Loucy (cell line): ENCODE data around the gene DGCR2.

Source experiments
- H2AFZ ChIP-seq: fragments of 200-600 bp; sonication (generic); 2 replicates; pipeline ENCODE4 v1.6.0; 2016; ENCODE audit warnings: antibody characterized with exemption, mild to moderate bottlenecking, low read length, moderate library complexity
- H3F3A ChIP-seq: fragments of 200-600 bp; 2 replicates; pipeline ENCODE4 v1.6.0; 2016; ENCODE audit warnings: antibody characterized with exemption, low read depth, mild to moderate bottlenecking
- H3K27me3 ChIP-seq: fragments of 200-600 bp; sonication (generic); 2 replicates; pipeline ENCODE4 v1.6.1; 2014; ENCODE audit warnings: low read length, mild to moderate bottlenecking; ENCODE audit not compliant: insufficient read depth, poor library complexity, severe bottlenecking
- H3K36me3 ChIP-seq: fragments of 200-600 bp; sonication (generic); 2 replicates; pipeline ENCODE4 v1.6.1; 2016; ENCODE audit warnings: low read length; ENCODE audit not compliant: insufficient read depth
- H3K4me1 ChIP-seq: fragments of 200-600 bp; sonication (generic); 2 replicates; pipeline ENCODE4 v1.5.1; 2014; ENCODE audit warnings: low read length, mild to moderate bottlenecking; ENCODE audit not compliant: insufficient read depth, poor library complexity, severe bottlenecking
- H3K4me2 ChIP-seq: fragments of 200-600 bp; sonication (generic); 2 replicates; pipeline ENCODE4 v1.6.0; 2014; ENCODE audit warnings: antibody characterized with exemption, low read length, low read depth, mild to moderate bottlenecking; ENCODE audit not compliant: poor library complexity, severe bottlenecking
- H3K4me3 ChIP-seq: fragments of 200-600 bp; sonication (generic); 2 replicates; pipeline ENCODE4 v1.5.1; 2014; ENCODE audit warnings: low read length, mild to moderate bottlenecking, mixed read lengths; ENCODE audit not compliant: poor library complexity, severe bottlenecking
- H3K79me2 ChIP-seq: fragments of 200-600 bp; sonication (generic); 2 replicates; pipeline ENCODE4 v1.6.1; 2014; ENCODE audit warnings: low read length; ENCODE audit not compliant: insufficient read depth
- H3K9ac ChIP-seq: fragments of 200-600 bp; sonication (generic); 2 replicates; pipeline ENCODE4 v1.6.0; 2014; ENCODE audit warnings: mild to moderate bottlenecking, low read depth, low read length, moderate library complexity; ENCODE audit not compliant: poor library complexity, severe bottlenecking
- H3K9me2 ChIP-seq: fragments of 200-600 bp; sonication (generic); replicated peaks from 2 replicates; pipeline ENCODE4 v1.6.1; 2016; ENCODE audit warnings: low read depth, low read length, mixed read lengths
- H3K9me3 ChIP-seq: fragments of 200-600 bp; sonication (generic); 2 replicates; pipeline ENCODE4 v1.6.1; 2014; ENCODE audit warnings: mild to moderate bottlenecking, antibody characterized with exemption, low read length, low read depth; ENCODE audit not compliant: insufficient read depth
- H4K20me1 ChIP-seq: fragments of 200-600 bp; sonication (generic); 2 replicates; pipeline ENCODE4 v1.6.0; 2014; ENCODE audit warnings: antibody characterized with exemption, low read length, mild to moderate bottlenecking; ENCODE audit not compliant: insufficient read depth, poor library complexity, severe bottlenecking
- CTCF ChIP-seq: fragments of 200-600 bp; sonication (generic); conservative IDR thresholded peaks from 2 replicates; pipeline ENCODE4 v1.5.1; 2014; ENCODE audit warnings: mild to moderate bottlenecking, antibody characterized with exemption, low read length
- EZH2phosphoT487 ChIP-seq: fragments of 200-600 bp; IDR thresholded peaks from 2 replicates; pipeline ENCODE4 v1.6.1; 2018; ENCODE audit warnings: antibody characterized with exemption, mild to moderate bottlenecking, moderate library complexity, borderline replicate concordance

Gene DGCR2

GRCh38 chr22:19046287-19046686, 75.9 kb downstream of the DGCR2 start:
- Histone ChIP-seq H3K9ac (no peak overlapping the region), H3K36me3 (peaks cover 93% of the 10 kb centered on the region; the same call in 1 of the 2 replicates)

GRCh38 chr22:19045094-19045493, 77.1 kb downstream of the DGCR2 start:
- no peaks in the 10 kb centered on the region for H3F3A ChIP-seq
- H2AFZ ChIP-seq: no peak overlapping the region
- TF ChIP-seq CTCF (no peak), EZH2phosphoT487 (no peak)
- H4K20me1 ChIP-seq: no peaks in the 10 kb centered on the region
- H3K4me1 ChIP-seq: no peaks in the 10 kb centered on the region
- peaks cover 95% of the 10 kb centered on the region; the same call in 1 of the 2 replicates for H3K36me3 ChIP-seq
- no peaks in the 10 kb centered on the region for H3K79me2 ChIP-seq
- H3K4me2 ChIP-seq: no peak overlapping the region
- no peak overlapping the region for H3K4me3 ChIP-seq
- H3K9me3 ChIP-seq: no peaks in the 10 kb centered on the region
- no peaks in the 10 kb centered on the region for H3K27me3 ChIP-seq
- no peaks in the 10 kb centered on the region for H3K9me2 ChIP-seq
- H3K9ac ChIP-seq: no peak overlapping the region

More at GRCh38 chr22:19046287-19046686, 75.9 kb downstream of the DGCR2 start:
- H3K27me3 ChIP-seq: no peaks in the 10 kb centered on the region
- H2AFZ ChIP-seq: no peak overlapping the region
- H3K4me3 ChIP-seq: no peak overlapping the region
- H4K20me1 ChIP-seq: no peaks in the 10 kb centered on the region
- no peak overlapping the region for H3K4me2 ChIP-seq
- H3K9me3 ChIP-seq: no peaks in the 10 kb centered on the region
- no peaks in the 10 kb centered on the region for H3K79me2 ChIP-seq
- H3F3A ChIP-seq: no peaks in the 10 kb centered on the region
- H3K4me1 ChIP-seq: no peaks in the 10 kb centered on the region
- no peaks in the 10 kb centered on the region for H3K9me2 ChIP-seq
- TF ChIP-seq EZH2phosphoT487: no peak
- TF ChIP-seq CTCF: no peak

GRCh38 chr22:19044381-19044780, 77.8 kb downstream of the DGCR2 start:
- no peaks in the 10 kb centered on the region for H3K9me2 ChIP-seq
- no peaks in the 10 kb centered on the region for H3K4me1 ChIP-seq
- no peaks in the 10 kb centered on the region for H3K79me2 ChIP-seq
- H3K36me3 ChIP-seq: peaks cover 97% of the 10 kb centered on the region; the same call in 1 of the 2 replicates
- TF ChIP-seq CTCF (no peak), EZH2phosphoT487 (no peak)
- H3K4me3 ChIP-seq: no peak overlapping the region
- no peaks in the 10 kb centered on the region for H4K20me1 ChIP-seq
- H3K4me2 ChIP-seq: no peak overlapping the region
- no peaks in the 10 kb centered on the region for H3K27me3 ChIP-seq
- H3K9me3 ChIP-seq: no peaks in the 10 kb centered on the region
- no peak overlapping the region for H3K9ac ChIP-seq
- H3F3A ChIP-seq: no peaks in the 10 kb centered on the region
- no peak overlapping the region for H2AFZ ChIP-seq
